Gastroesophageal sphincter (tissue), 4 donors: ENCODE data around the gene FAM98B. TPM values are rescaled to one million over a fixed set of nuclear protein-coding genes. Genes with fewer than 3 reads are reported as not detected.

Source experiments
- ATAC-seq: fragments of 150-250 bp; one replicate; pipeline ENCODE4 v1.9.1; 2016; ENCODE audit warnings: mild to moderate bottlenecking, moderate library complexity
- H3K27ac ChIP-seq, 4 donors: fragments of 200-600 bp; sonication (generic) in 3 of 4; 1 replicate in 3 of 4; 2 replicates in 1 of 4; pipeline ENCODE4 v1.5.1; 2016 to 2019
- H3K27me3 ChIP-seq: fragments of 200-600 bp; sonication (generic); one replicate; pipeline ENCODE4 v1.5.1; 2019
- H3K36me3 ChIP-seq, 2 donors: fragments of 200-600 bp; sonication (generic); one replicate each; pipeline ENCODE4 v1.5.1; 2019; ENCODE audit warnings: control low read depth in 1 of 2
- H3K4me1 ChIP-seq, 3 donors: fragments of 200-600 bp; sonication (generic); 1 replicate in 2 of 3; 2 replicates in 1 of 3; pipeline ENCODE4 v1.5.1; 2016 to 2019; ENCODE audit warnings: control low read depth in 2 of 3
- H3K4me3 ChIP-seq, 2 donors: fragments of 200-600 bp; sonication (generic); one replicate each; pipeline ENCODE4 v1.5.1; 2019; ENCODE audit warnings: mild to moderate bottlenecking in 1 of 2, moderate library complexity in 1 of 2
- H3K9me3 ChIP-seq, 3 donors: fragments of 200-600 bp; sonication (generic); one replicate each; pipeline ENCODE4 v1.5.1; 2017 to 2019; ENCODE audit warnings: control low read depth in 2 of 3
- EP300 ChIP-seq: sonication (generic); formaldehyde crosslinking; IDR thresholded peaks from one replicate; pipeline ENCODE4 v1.6.1; 2017; ENCODE audit warnings: antibody characterized with exemption, mild to moderate bottlenecking
- POLR2A ChIP-seq, 2 donors: fragments of 450-650 bp; IDR thresholded peaks; one replicate each; pipeline ENCODE4 v1.6.1; 2017; ENCODE audit warnings: antibody characterized with exemption in 2 of 2, mild to moderate bottlenecking in 2 of 2, moderate library complexity in 1 of 2
- POLR2AphosphoS5 ChIP-seq: sonication (generic); formaldehyde crosslinking; IDR thresholded peaks from one replicate; pipeline ENCODE4 v1.6.1; 2017; ENCODE audit warnings: antibody characterized with exemption
- WGBS, 2 donors: methylation state at CpG; one replicate each; pipeline ENCODE4 v1.1.5; 2018; ENCODE audit warnings: low coverage in 1 of 2; 5-methylcytosine and 5-hydroxymethylcytosine counted together
- total RNA-seq, 4 donors: library from RNA; depleted of rRNA; stranded (reverse); fragments of >200 nt; gene quantifications; one replicate each; pipeline ENCODE4 v1.1.0, GENCODE V29; 2016
- TF ChIP-seq, protein P1 (sequence below), 4 experiments: fragments of 200-600 bp in 2 of 4; fragments of 450-650 bp in 2 of 4; sonication (generic) in 1 of 4; IDR thresholded peaks; one replicate each; pipeline ENCODE4 v1.5.1; 2017 to 2019; ENCODE audit warnings: antibody characterized with exemption in 4 of 4, mild to moderate bottlenecking in 2 of 4, moderate library complexity in 2 of 4

The FAM98B gene
- total RNA-seq, 4 donors from 2014 or later, result 10.6 to 15.6 (median 11.9) TPM

DNA sequence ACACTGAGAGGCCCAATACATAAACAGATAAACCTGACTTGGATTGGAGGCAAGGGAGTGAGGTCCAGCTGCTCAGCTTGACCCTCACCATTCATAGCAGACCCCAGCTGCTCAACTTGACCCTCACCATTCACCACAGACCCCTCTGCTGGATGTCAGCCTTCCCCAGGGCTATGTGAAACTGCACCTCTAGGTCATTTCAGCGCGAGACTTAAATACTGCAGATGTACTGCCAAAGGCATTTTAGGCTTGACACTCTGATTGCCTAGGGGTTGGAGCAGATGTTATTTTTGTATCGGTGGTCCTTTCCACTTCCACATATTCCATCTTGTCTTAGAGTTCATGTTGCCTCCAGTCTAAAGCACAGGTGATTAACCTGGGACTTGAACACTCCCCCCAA, 41.5 kb upstream of the FAM98B start:
- TF ChIP-seq, protein P1, sequence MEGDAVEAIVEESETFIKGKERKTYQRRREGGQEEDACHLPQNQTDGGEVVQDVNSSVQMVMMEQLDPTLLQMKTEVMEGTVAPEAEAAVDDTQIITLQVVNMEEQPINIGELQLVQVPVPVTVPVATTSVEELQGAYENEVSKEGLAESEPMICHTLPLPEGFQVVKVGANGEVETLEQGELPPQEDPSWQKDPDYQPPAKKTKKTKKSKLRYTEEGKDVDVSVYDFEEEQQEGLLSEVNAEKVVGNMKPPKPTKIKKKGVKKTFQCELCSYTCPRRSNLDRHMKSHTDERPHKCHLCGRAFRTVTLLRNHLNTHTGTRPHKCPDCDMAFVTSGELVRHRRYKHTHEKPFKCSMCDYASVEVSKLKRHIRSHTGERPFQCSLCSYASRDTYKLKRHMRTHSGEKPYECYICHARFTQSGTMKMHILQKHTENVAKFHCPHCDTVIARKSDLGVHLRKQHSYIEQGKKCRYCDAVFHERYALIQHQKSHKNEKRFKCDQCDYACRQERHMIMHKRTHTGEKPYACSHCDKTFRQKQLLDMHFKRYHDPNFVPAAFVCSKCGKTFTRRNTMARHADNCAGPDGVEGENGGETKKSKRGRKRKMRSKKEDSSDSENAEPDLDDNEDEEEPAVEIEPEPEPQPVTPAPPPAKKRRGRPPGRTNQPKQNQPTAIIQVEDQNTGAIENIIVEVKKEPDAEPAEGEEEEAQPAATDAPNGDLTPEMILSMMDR (IDR thresholded peaks at IDR 0.05), result no peak
- no peak for TF ChIP-seq POLR2A (IDR thresholded peaks at IDR 0.05)
- no peak for TF ChIP-seq POLR2AphosphoS5
- TF ChIP-seq EP300, result no peak
- no peak for ATAC-seq
- WGBS, 2 donors, result 49% methylated on average over 3 of the region's 3 CpGs; no CpG with 5 or more reads in 1 of the 2 donors
- Histone ChIP-seq H3K36me3 (no peaks in the 10 kb centered on the region), H3K9me3 (no peaks in the 10 kb centered on the region), H3K4me3 (no peak overlapping the region), H3K4me1 (no peaks in the 10 kb centered on the region), H3K27ac (no peak overlapping the region), H3K27me3 (peaks cover 7% of the 10 kb centered on the region)

GRCh38 chr15:38414357-38414756, 39.6 kb upstream of the FAM98B start:
- Histone ChIP-seq H3K27me3 (peaks cover 9% of the 10 kb centered on the region), H3K36me3 (no peaks in the 10 kb centered on the region), H3K27ac (no peak overlapping the region), H3K9me3 (no peaks in the 10 kb centered on the region), H3K4me3 (no peak overlapping the region), H3K4me1 (no peaks in the 10 kb centered on the region)
- TF ChIP-seq, protein P1 (IDR thresholded peaks at IDR 0.05), result peak in 3 of 4 experiments; percentile 41 to 54 (median 46)
- TF ChIP-seq EP300, result no peak
- peak; percentile 77 for ATAC-seq

- WGBS, 2 donors, result 66% methylated on average over 4 of the region's 4 CpGs; no CpG with 5 or more reads in 1 of the 2 donors
- Histone ChIP-seq H3K4me1 (no peaks in the 10 kb centered on the region), H3K4me3 (no peak overlapping the region), H3K27me3 (peaks cover 9% of the 10 kb centered on the region), H3K9me3 (peaks cover 0 to 4% (median 0%) of the 10 kb centered on the region in 3 donors), H3K27ac (no peak overlapping the region), H3K36me3 (no peaks in the 10 kb centered on the region)
- TF ChIP-seq EP300 (no peak), POLR2AphosphoS5 (no peak), POLR2A (IDR thresholded peaks at IDR 0.05) (no peak)
- TF ChIP-seq, protein P1 (IDR thresholded peaks at IDR 0.05), result no peak
- no peak for ATAC-seq
Observed at GRCh38 chr15:38421069-38421690, 32.7 kb upstream of the FAM98B start.

- no peaks in the 10 kb centered on the region for H3K27me3 ChIP-seq
- no peaks in the 10 kb centered on the region for H3K36me3 ChIP-seq
- TF ChIP-seq, protein P1 (IDR thresholded peaks at IDR 0.05), result no peak
- TF ChIP-seq POLR2AphosphoS5 (no peak), EP300 (no peak), POLR2A (IDR thresholded peaks at IDR 0.05) (no peak)
- no peak overlapping the region for H3K4me3 ChIP-seq
- no peak for ATAC-seq
- WGBS, 2 donors, result 83 to 88% methylated on average over 4 of the region's 4 CpGs
- H3K9me3 ChIP-seq, result peaks cover 0 to 4% (median 0%) of the 10 kb centered on the region in 3 donors
- no peaks in the 10 kb centered on the region for H3K4me1 ChIP-seq
- no peak overlapping the region for H3K27ac ChIP-seq
Observed at GRCh38 chr15:38424101-38424552, 29.8 kb upstream of the FAM98B start.

DNA sequence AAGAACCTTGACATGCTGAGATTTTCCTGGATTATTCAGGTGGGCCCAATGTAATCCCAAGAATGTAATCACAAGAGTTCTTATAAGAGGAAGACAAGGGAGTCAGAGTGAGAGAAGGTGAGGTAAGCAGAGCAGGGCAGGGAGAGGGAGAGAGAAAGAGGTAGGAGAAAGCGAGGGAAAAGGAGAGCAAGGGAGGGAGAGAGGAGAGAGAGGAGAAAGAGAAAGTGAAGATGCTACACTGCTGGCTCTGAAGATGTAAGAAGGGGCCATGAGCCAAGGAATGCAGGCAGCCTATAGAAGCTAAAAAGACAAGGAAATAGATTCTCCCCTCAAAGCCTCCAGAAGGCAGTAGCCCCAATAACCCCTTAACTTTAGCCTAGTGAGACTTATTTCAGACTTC, 28.7 kb upstream of the FAM98B start:
- Histone ChIP-seq H3K27ac (no peak overlapping the region), H3K36me3 (no peaks in the 10 kb centered on the region), H3K27me3 (no peaks in the 10 kb centered on the region), H3K4me1 (no peaks in the 10 kb centered on the region), H3K9me3 (peaks cover 0 to 4% (median 0%) of the 10 kb centered on the region in 3 donors), H3K4me3 (no peak overlapping the region)
- ATAC-seq, result no peak
- TF ChIP-seq, protein P1 (IDR thresholded peaks at IDR 0.05), result no peak
- TF ChIP-seq POLR2A (IDR thresholded peaks at IDR 0.05), result no peak
- no peak for TF ChIP-seq POLR2AphosphoS5
- TF ChIP-seq EP300, result no peak
- 55 to 83% methylated on average over 1 of the region's 1 CpG for WGBS, 2 donors
